Measurements from ENCODE around the gene CNTROB. TPM values are rescaled to one million over a fixed set of nuclear protein-coding genes. Genes with fewer than 3 reads are reported as not detected.

The CNTROB gene
- total RNA-seq, 1 donor from 2014 or later: 25.4 TPM

- DNase-seq: no peak
Observed at GRCh38 chr17:7987112-7987893, 55.3 kb downstream of the CNTROB start.

- DNase-seq: peak; percentile 78
Observed at GRCh38 chr17:7988750-7989178, 56.8 kb downstream of the CNTROB start.

- DNase-seq: peak; percentile 52
Observed at GRCh38 chr17:7989781-7990655, 58.0 kb downstream of the CNTROB start.

- no peak for DNase-seq
Observed at GRCh38 chr17:7992516-7992915, 60.5 kb downstream of the CNTROB start.

GRCh38 chr17:7992924-7993323 is 60.9 kb downstream of the CNTROB start:
- DNase-seq: no peak

- no peak for DNase-seq
Observed at GRCh38 chr17:7993972-7994589, 62.1 kb downstream of the CNTROB start.

- DNase-seq: no peak
Observed at GRCh38 chr17:7995724-7996123, 63.7 kb downstream of the CNTROB start.

- peak; percentile 2 for DNase-seq
Observed at GRCh38 chr17:7997186-7997585, 65.2 kb downstream of the CNTROB start.

Small RNAs within 50 kb of the gene (small RNA-seq; reads per million reads assigned to genes)
- gene SCARNA21 (ENCODE audit: low replicate concordance): 13.7 reads per million, percentile 93 among the genes with 10 or more reads in this experiment

Other genes starting within 250 kb of the CNTROB start
- gene TP53, start 244.7 kb upstream of the CNTROB start, total RNA-seq: 30.2 TPM
- gene WRAP53, start 243.7 kb upstream of the CNTROB start, total RNA-seq: 3.2 TPM
- gene EFNB3, start 227.0 kb upstream of the CNTROB start, total RNA-seq: 3.9 TPM
- gene DNAH2, start 214.5 kb upstream of the CNTROB start, total RNA-seq: 0.10 TPM
- 30.6 TPM for gene KDM6B, start 98.0 kb upstream of the CNTROB start, total RNA-seq
- 3.6 TPM for gene TMEM88, start 77.1 kb upstream of the CNTROB start, total RNA-seq
- 39.9 TPM for gene NAA38, start 74.6 kb upstream of the CNTROB start, total RNA-seq
- gene CYB5D1, start 74.2 kb upstream of the CNTROB start, total RNA-seq: 7.7 TPM
- gene CHD3, start 43.4 kb upstream of the CNTROB start, total RNA-seq: 111 TPM
- gene RNF227, start 15.9 kb upstream of the CNTROB start, total RNA-seq: 9.3 TPM
- gene KCNAB3, start 2.4 kb upstream of the CNTROB start, total RNA-seq: 2.2 TPM
- 26.0 TPM for gene TRAPPC1, start 260 bp upstream of the CNTROB start, total RNA-seq
- 0.39 TPM for gene GUCY2D, start 70.4 kb downstream of the CNTROB start, total RNA-seq
- gene ALOX15B, start 106.9 kb downstream of the CNTROB start, total RNA-seq: 0.89 TPM
- gene ALOX12B, start 155.5 kb downstream of the CNTROB start, total RNA-seq: 10.9 TPM
- 3.2 TPM for gene ALOXE3, start 186.3 kb downstream of the CNTROB start, total RNA-seq
- 0.10 TPM for gene HES7, start 191.9 kb downstream of the CNTROB start, total RNA-seq
- 83.5 TPM for gene PER1, start 220.2 kb downstream of the CNTROB start, total RNA-seq
- gene VAMP2, start 230.7 kb downstream of the CNTROB start, total RNA-seq: 18.0 TPM
- 21.6 TPM for gene TMEM107, start 244.2 kb downstream of the CNTROB start, total RNA-seq